CD4-positive, alpha-beta T cell treated with Interferon alpha-2 for 1 hour (primary cell): ENCODE results near the gene FKBP9.

ENCODE experiments used
- DNase-seq, 2 donors: peaks; one replicate each; pipeline ENCODE4 v3.0.0-alpha.2; 2020 to 2022

Gene FKBP9

DNA sequence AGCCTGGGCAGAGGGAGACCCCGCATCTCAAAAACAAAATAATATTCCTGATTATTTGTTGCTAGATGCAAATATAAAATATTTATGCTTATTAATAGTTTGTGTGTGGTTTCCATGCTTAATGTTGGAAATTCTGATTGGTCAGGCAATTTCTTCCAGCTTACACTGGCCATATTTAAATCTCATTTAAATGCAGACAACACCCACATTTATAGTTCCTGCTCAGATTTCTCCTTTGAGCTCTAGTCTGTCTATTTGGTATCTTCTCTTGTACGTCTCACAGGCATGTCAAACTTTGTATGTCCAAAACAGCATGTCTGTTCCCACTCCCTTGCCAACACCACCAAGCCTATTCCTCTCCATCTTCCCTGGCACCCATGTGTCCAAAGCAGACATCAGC, 52.5 kb downstream of the FKBP9 start:
- DNase-seq = no peak

DNA sequence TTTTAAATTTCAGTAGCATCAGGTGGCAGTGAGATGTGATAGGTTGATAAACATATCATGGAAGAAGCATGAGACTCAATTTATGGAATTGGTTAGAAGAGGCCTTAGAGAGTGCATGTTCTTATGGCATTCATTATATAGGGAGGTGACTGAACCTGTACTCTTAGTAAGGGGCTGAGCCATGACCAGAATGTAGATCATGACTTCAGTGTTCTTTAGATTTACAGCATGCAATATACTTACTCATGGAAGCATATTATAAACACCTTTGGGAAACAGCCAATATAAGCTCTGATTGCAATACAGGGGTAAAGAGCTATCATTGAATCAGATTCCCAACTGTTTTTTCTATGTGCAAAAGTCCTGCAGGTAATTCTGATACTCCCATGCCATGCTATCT, 55.1 kb downstream of the FKBP9 start:
- no peak for DNase-seq

GRCh38 chr7:33024189-33024757, 67.0 kb downstream of the FKBP9 start:
- DNase-seq = no peak

- no peak for DNase-seq
Measured at GRCh38 chr7:33035776-33036175, 78.5 kb downstream of the FKBP9 start.

- DNase-seq = no peak
Measured at GRCh38 chr7:33038639-33039038, 81.4 kb downstream of the FKBP9 start.

- peak in 1 of 2 donors; percentile 69 for DNase-seq
Measured at GRCh38 chr7:33039257-33039902, 82.1 kb downstream of the FKBP9 start.

DNA sequence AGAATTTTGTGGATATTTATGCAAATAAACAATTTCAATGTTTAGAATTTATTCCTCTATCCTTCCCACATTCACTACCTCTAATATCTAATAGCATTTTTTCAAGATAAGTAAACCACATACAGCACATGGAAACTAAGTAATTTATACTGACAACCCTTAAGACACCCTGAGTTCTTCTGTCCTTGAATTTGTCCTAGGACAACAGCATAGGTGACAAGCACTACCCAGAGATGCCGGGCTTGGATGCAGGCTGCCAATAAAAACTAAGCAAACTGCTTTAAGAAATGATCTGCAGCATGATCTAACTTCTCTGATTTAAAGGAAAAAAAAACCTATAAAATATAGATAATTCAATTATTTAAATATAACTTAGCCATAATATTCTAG, 82.7 kb downstream of the FKBP9 start:
- DNase-seq = peak in 1 of 2 donors; percentile 29

DNA sequence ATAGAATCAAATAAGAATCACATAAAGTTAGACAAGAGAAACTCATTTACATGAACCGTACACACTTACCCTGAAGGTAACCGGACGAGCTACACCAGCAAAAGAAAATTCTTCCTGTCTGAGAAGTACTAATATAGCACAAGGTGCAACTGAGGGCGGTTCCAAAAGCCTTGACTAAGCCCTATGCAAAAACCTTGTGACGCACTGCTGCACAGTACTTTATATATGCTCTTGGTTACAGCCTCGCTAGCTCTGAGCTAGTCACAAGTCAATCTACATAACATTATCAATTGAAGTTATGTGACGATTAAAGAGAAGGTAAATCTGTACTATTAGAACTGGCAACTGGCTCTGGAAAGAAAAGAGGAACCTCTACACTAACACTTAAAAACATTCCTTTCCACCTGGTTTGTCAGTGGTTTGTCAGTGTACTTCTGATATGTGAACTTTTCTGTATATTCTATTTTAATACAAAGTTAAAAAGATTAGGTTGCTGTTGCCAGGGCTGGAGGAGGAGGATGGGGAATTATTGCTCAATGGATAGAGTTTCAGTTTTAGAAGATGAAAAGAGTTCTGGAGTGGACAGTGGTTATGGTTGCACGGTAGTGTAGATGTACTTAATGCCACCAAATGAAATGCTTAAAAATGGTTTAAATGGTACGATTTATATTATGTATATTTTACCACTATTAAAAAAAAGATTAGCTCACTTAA, 83.7 kb downstream of the FKBP9 start:
- peak; percentile 84 to 90 for DNase-seq

GRCh38 chr7:33041631-33042428, 84.6 kb downstream of the FKBP9 start:
- DNase-seq = no peak

DNA sequence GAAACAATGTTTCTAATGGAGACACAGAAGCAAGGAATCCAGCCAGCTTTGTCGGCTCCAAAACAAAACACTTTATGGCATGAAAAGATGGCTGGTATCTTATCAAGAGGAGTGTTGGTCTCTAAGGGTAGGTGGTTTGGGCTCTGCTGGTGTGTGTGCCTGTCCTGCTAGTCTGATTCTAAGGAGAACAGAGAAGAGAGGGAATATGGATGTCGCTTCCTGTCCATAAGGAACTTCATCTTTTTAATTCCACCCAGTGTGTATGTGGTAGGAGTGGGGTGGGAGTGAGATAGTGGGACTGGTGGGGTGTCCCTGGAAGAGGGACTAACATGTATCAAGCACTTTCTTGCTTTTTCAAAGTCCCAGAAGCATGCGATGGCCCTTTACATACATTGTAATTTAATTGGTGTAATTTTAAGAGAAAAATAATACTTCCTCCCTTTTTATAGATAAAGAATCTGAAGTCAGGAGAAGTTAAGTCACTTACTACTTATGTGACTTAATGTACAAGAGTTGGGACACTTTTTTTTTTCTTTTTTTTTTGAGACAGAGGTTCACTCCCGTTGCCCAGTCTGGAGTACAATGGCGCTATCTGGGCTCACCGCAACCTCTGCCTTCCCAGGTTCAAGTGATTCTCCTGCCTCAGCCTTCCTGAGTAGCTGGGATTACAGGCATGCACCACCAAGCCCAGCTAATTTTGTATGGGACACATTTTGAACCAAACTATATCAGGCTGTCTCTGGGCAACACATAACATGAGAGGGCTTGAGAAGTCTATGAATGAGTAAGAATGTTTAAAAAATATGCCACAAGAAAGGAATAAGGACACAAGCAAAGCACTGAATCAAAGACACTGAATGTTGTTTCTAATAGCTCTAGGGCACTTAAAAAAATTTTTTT, 86.5 kb downstream of the FKBP9 start:
- DNase-seq = no peak

DNA sequence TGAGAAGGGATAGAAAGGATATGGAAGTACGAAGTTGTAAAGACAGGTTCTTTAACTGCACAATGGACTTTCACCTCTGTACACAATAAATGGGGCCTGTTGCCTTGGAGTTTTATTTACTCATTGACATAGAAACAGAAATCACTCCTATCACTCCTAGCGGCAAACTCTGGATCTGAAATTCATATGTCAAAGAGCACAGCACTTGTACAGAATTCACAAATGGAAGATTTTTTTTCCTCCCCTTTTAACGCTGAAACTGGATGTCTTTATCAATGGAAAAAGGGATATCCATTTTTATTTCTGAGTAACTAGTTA, 87.1 kb downstream of the FKBP9 start:
- no peak for DNase-seq

- DNase-seq = no peak
Measured at GRCh38 chr7:33044986-33045385, 87.7 kb downstream of the FKBP9 start.

GRCh38 chr7:33048257-33048656, 91.0 kb downstream of the FKBP9 start:
- DNase-seq = no peak

DNA sequence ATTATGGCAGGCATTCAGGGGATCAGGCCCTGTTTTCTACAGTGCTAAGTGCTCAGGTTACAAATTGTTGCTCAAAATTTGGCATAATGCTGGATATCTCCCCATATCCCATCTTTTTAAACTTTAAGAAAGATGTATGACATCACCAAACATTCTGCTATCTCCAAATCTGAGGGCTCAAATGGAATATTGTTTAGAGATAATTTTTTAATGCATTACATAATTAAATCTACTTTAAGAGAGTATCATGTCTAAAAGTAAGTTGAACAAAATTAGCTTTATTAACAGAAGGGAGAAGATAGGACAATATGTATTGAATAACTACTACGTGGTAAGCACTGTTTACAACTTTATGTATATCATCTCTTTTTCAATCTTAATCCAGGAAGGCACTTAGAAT, 91.5 kb downstream of the FKBP9 start:
- DNase-seq = no peak

- peak; percentile 24 to 72 for DNase-seq
Measured at GRCh38 chr7:33050535-33051318, 93.5 kb downstream of the FKBP9 start.

DNA sequence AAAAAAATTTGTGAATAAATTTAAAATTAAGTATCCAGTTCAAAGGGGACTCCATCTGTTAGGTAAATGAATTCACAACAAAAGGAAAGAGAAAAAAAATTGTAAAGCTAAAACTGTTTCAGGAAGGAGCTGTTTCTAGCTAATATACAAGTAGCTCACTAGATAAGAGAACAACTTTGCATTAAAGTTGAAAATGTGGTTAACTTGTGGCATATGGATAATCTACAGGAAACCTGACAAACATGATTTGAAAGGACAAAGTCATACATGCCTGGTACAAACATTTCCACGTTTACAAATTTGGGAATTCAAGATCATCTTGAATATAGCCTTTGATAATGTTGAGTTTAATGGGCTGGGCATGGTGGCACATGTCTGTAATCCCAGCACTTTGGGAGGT, 96.5 kb downstream of the FKBP9 start:
- DNase-seq = no peak

- peak in 1 of 2 donors; percentile 50 for DNase-seq
Measured at GRCh38 chr7:33054261-33054964, 97.2 kb downstream of the FKBP9 start.

DNA sequence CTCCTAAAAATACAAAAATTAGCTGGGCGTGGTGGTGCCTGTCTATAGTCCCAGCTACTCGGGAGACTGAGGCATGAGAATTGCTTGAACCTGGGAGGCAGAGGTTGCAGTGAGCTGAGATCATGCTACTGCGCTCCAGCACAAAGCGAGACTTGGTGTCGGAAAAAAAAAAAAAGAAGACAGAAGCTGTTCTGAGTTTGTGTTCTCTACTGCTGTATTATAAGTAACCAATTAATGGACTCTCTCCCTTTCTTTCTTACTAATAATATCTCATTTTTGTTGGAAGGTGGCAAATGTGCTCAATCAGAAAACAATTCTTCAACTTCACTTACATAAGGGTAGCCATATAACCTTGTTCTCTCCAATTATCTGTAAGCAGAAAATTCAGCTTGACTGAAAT, 97.9 kb downstream of the FKBP9 start:
- no peak for DNase-seq
